ENCODE measurements around the gene FOCAD.

DNA sequence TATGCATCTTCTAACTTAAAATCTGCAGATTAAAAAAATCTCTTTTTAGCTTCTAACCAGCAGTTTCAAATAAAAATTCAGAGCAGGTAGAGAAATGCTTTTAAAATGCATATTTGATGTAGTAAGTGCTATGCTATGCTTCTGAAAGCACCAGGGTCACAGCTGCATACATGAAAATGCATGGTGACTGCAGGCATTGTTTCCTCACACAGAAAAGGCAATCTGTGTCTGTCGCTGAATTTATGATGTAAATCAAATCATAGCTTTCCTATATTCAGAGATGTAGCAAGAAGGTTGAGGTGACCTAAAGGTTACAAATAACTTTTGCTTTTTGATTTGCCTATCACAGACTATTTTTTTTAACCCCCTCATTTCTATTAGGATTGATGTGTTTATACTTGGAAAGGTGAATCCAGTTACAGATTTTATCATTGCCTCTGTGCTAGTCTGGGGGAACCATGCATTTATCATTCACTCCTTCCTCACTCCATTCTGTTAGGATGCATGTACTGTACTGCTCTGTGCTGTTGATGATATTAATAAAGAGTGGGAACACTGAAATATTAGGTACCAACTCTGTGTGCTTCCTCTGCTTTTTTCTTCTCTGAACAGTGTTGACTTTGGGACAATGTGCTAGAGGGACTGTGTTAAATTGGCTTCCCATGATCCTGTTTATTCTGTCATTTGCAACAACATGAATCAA lies 65.6 kb downstream of the FOCAD start:
- no peak for TF ChIP-seq POLR2A (IDR thresholded peaks at IDR 0.05)
- TF ChIP-seq, protein P1, sequence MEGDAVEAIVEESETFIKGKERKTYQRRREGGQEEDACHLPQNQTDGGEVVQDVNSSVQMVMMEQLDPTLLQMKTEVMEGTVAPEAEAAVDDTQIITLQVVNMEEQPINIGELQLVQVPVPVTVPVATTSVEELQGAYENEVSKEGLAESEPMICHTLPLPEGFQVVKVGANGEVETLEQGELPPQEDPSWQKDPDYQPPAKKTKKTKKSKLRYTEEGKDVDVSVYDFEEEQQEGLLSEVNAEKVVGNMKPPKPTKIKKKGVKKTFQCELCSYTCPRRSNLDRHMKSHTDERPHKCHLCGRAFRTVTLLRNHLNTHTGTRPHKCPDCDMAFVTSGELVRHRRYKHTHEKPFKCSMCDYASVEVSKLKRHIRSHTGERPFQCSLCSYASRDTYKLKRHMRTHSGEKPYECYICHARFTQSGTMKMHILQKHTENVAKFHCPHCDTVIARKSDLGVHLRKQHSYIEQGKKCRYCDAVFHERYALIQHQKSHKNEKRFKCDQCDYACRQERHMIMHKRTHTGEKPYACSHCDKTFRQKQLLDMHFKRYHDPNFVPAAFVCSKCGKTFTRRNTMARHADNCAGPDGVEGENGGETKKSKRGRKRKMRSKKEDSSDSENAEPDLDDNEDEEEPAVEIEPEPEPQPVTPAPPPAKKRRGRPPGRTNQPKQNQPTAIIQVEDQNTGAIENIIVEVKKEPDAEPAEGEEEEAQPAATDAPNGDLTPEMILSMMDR (IDR thresholded peaks at IDR 0.05): no peak
